Erythroblast (primary cell): ENCODE results near the gene LFNG.

Experiments used
- GATA1 ChIP-seq: IDR thresholded peaks from 2 replicates; pipeline ENCODE4 v1.6.1; 2011; ENCODE audit warnings: low read depth, mild to moderate bottlenecking, control low read depth, low read length, moderate library complexity
- POLR2A ChIP-seq: IDR thresholded peaks from 2 replicates; pipeline ENCODE4 v1.6.1; 2011; ENCODE audit warnings: mild to moderate bottlenecking, low read length

DNA sequence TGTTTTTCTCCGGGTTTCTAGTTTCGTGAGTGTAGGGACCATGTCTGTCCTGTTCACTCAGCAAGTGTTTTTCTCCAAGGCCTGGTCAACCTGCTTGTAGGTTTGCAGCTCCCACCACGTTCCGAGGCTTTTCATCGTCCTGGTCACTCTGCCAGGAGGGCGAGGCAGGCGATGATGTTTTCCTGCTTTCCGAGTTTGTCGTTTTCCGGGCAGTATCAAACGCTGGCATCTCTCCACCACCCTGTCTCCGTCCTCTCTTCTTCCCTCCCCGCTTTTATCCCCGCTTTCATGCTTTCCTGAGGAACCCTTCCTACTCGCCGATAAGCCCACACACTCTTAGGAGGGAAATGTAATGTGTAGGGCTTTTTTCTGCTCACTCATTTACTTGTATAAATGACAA, 50.4 kb downstream of the LFNG start:
- no peak for TF ChIP-seq POLR2A
- TF ChIP-seq GATA1: no peak
